ENCODE measurements around the gene ERBB4.

DNA sequence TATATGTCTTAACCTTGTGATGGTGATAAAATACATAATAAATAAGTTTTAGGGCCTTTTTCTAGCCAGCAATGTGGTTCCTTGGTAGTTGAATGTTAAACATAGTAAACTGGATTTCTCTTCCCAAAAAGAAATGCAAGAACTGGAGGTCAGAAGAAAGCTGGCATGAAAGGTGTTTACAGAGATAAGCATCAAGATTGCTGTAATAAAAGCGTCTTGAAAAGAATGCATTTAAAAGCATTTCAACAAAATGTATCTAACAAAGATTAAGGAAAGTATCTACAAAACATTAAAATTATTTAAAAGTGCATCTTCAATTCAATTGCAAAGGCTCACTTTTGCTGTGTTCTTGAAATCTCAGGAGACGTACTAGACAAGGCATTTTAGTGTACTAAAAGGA is 419.0 kb downstream of the ERBB4 start:
- TF ChIP-seq, protein P1, sequence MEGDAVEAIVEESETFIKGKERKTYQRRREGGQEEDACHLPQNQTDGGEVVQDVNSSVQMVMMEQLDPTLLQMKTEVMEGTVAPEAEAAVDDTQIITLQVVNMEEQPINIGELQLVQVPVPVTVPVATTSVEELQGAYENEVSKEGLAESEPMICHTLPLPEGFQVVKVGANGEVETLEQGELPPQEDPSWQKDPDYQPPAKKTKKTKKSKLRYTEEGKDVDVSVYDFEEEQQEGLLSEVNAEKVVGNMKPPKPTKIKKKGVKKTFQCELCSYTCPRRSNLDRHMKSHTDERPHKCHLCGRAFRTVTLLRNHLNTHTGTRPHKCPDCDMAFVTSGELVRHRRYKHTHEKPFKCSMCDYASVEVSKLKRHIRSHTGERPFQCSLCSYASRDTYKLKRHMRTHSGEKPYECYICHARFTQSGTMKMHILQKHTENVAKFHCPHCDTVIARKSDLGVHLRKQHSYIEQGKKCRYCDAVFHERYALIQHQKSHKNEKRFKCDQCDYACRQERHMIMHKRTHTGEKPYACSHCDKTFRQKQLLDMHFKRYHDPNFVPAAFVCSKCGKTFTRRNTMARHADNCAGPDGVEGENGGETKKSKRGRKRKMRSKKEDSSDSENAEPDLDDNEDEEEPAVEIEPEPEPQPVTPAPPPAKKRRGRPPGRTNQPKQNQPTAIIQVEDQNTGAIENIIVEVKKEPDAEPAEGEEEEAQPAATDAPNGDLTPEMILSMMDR (IDR thresholded peaks at IDR 0.05) = no peak
- TF ChIP-seq POLR2A (IDR thresholded peaks at IDR 0.05) = no peak

All from lower leg skin (tissue), 3 donors.